Stimulated activated naive CD4-positive, alpha-beta T cell (primary cell): ENCODE measurements around the gene LPCAT3.

Experiments
- DNase-seq, 6 experiments: peaks; one replicate each; lab custom pipeline; 2025; lab: John Stamatoyannopoulos, UW

The LPCAT3 gene

DNA sequence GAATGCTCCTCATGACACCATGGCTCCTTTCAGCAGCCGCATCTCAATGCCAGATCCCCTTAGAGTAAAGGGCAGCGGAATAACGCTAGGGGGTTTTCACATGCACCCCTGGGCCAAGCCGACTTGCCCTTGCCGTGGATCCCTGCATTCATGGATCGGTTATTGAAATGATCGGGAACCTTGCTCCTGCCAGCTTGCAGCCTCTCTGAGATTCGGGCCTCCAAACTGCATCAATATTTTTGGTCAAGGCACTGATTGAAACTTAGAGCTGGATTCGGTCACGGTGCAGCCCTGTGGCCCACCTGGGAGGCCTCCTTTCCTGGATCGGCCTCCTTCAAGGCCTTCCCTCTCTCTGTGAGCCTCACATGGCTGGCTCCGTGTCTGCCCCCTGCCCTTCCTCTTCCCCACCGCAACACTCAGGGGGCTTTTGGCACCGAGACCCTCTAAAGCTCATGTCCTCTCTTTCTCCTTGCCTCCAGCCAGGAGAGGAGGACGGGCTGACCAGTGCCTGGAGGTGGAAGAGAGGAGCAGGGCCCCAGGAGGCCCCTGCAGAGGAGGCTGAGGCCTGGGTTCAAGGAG, 65.3 kb downstream of the LPCAT3 start:
- peak in 2 of 6 experiments; percentile 28 to 49 for DNase-seq

DNA sequence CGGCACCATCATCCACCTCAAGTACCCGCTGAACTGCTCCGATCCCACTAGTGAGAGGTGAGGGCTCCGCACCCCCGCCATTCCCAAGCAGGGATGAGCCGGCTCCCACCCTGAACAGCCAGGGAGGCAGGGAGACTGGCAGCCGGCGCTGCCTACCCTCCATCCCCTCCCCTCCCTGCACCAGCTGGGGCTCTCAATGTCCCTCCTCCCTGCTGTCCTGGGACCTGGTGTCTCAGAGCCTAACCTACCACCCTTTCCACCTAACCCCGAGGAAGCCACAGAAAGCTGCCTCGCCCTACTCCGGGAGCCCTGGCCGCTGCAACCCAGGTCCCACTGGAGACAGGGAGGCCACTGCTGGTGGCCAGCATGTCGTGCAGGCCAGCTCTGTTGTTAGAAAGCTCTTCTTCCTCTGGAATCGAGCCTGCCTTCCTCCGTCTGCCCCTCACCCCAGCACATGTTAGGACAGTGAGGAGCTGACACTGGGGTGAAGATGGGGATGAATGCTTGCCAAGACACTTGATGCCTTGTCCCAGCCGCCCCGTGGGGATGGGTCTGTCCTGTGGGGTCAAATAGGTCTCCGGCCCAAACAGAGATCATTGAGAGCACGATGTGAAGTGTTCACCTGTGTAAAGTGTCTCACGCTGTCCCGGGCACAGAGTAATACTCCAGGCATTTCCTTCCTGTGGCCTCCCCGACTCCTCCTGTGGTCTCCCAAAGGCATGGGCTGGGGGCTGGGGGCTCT, 66.0 kb downstream of the LPCAT3 start:
- DNase-seq = peak in 3 of 6 experiments; percentile 29 to 35 (median 31)

DNA sequence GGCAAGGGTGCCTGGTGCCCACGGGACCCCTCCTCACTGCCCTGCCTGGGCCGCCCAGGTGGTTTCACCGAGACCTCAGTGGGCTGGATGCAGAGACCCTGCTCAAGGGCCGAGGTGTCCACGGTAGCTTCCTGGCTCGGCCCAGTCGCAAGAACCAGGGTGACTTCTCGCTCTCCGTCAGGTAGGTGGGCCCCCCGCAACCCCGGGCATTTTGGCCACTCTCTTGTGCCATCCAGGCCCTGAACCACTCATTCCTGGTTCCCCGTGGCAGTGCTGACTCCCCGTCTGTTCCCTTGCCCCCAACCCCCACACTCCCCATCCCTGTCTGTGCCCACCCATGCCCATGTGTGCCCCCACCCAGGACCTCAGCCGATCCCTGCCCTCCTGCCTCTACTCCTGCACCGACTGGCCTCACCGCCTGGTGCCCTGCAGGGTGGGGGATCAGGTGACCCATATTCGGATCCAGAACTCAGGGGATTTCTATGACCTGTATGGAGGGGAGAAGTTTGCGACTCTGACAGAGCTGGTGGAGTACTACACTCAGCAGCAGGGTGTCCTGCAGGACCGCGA, 66.6 kb downstream of the LPCAT3 start:
- DNase-seq = peak in 2 of 6 experiments; percentile 37 to 43

DNA sequence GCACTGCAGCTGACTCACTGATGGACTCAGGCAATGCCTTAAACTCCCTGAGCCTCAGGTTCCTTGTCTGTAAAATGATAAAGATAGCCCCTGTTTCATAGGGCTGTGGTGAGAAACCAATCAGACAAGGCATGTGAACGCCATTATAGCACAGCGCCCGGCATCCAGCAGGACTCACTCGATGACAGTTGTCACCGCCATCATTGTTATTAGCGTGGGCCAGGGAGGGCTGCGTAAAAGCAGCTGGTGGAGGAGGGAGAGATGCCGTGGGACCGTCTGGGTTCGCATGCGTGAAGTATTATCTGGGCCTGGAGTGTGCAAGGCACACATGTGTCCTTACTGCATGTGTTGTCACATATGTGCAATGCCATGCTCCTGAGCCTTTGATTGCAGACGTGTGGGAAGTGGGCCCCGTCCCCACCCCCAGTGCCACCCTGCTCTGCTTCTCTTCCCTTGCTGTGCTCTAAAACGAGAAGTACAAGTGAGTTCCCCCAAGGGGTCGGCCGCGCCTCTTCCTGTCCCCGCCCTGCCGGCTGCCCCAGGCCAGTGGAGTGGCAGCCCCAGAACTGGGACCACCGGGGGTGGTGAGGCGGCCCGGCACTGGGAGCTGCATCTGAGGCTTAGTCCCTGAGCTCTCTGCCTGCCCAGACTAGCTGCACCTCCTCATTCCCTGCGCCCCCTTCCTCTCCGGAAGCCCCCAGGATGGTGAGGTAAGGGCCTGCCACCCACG, 67.3 kb downstream of the LPCAT3 start, which contains the start of gene PTPN6:
PTPN6 (plus strand) TSS at position 546 of the 730 bp plus-strand sequence; CDS start at position 703, 157 bp downstream.
- DNase-seq = peak; percentile 42 to 60 (median 47)

DNA sequence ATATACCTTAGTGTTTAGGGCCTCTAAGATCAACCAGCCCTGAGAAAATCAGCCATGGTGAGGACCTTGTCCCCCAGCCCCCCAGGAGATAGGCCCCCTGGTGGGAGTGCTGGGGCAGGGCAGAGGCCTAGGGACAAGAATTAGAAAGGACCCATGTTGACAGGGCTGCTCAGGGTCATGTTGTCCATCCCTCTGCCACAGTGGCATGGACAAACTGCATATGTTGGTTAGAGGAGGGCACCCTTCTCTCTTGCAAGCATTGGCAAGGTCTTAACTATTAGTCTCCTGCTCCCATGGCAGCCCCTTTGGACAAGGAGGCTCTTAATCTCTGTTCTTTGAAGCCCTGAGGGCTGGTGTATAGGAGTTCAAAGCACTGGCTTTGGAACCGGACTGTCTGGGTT, 67.9 kb downstream of the LPCAT3 start:
- DNase-seq = peak in 3 of 6 experiments; percentile 27 to 44 (median 31)

DNA sequence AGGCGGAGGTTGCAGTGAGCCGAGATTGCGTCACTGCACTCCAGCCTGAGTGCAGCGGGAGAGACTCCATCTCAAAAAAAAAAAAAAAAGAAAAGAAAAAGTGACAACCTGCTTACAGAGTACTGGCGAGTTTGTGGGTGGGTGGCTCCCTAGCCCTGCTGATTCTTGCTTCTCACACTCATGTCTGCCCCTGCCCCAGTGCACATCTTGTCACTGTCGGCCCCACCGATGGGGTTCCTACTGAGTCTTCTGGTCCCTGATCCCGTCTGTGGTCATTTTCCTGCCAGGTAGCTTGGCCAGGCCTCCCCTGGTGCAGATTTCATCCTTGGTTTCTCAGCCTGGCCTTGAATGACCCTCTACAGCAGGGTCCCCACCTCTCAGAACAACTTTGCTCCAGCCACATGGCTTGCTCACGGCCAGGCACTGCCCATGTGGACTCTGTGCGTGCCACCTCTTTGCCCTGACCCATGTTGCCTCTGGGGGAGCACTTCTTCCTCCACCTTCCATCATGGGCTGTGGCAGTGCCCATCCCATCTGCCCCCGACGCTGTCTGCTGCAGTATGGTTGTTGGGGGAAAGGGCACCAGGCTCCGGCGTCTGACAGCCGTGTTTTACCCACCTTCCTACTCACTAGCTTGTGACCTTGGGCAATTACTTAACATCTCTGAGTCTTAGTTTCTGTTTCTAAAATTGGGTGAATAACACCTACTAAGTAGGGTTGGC, 69.2 kb downstream of the LPCAT3 start:
- DNase-seq = peak in 2 of 6 experiments; percentile 11 to 25

DNA sequence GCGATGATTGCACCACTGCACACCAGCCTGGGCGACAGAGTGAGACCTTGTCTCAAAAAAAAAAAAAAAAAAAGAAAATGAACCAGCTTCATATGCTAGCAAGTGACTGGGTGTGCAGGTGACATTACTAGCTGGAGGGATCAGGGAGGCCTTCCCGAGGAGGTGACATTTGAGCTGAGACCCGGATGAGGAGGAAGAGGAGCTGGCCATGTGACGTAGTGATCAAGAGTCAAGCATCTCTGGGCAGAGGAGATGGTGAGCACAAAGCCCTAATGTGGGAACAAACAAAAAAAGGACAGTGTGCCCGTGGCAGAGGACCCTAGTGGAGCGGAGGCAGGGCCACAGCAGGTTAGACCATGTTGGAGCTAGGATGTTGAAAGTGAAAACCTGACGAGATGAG, 70.7 kb downstream of the LPCAT3 start:
- DNase-seq = no peak

DNA sequence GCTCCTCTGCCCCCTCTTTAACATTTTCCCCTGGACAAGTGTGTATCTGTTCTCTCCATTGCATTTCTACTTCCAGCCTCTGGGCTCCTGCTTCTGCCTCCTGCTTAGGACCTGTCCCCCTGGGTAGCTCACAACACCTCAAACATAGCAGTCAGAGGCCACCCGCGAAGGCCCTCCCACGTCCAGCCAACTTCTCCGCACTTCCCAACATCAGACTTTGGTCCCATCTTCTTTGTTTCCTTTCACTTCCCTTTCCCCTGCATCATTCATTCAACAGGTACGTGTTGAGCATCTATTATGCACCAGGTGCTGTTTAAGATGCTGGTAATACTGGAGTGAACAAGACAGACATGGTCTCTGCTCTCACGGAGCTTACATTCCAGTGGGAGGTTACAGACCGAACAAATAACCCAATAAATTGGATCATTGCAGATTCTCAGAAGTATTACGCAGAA, 71.3 kb downstream of the LPCAT3 start:
- DNase-seq = peak in 2 of 6 experiments; percentile 43 to 47

DNA sequence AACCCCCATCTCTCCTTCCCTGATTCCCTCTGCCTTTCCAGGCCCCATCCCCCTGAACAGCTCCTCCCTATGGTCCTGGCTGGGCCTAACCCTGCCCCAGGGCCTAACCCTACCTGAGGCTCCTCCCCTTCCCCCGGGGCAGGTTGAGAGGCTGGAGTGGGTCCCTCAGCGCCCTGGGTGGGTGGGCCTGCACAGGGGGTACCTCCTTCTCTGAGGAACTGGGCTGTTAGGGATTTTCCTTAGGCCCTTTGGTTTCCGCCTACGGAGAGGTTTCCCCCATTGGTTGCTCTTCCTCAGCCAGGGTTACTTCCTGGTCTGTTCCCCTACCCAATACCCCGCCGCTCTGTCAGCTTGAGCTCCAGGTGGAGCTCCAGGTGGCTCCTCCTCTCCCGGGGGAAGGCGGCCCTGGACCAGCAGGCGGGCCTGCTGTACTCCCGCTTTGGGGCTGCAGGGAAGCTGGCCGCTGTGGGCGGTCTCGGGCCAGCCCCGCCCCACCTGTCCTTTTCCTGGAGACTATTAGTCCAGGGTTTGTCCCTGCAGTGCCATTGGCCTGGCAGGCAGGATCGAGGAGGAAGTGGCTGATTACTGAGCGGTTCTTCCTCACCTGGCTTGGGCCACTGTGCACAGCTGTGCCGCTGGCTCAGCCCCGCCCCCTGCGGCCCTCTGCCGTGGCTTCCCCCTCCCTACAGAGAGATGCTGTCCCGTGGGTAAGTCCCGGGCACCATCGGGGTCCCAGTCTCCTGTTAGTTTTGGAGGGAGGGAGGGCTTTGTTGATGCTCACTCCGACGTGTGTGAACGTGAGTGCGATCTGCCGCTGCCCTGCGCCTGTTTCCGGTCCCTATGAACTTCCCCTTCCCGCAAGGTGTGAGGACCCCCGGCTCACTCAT, 72.0 kb downstream of the LPCAT3 start:
- peak; percentile 35 to 72 (median 60) for DNase-seq

DNA sequence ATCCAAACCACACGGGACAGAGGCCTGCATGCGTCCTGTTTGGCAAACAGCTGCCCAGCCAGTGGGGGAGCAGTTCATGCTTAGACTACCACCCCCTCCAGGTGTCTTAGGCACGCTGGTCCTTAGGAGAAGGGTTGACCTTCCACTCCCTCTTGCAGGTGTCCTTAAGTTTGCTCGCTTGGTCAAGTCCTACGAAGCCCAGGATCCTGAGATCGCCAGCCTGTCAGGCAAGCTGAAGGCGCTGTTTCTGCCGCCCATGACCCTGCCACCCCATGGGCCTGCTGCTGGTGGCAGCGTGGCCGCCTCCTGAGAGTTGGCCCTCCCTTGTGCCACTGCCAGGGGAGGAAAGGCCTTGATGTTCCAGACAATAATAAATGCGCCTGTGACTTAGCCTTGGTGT, 72.7 kb downstream of the LPCAT3 start:
- no peak for DNase-seq

DNA sequence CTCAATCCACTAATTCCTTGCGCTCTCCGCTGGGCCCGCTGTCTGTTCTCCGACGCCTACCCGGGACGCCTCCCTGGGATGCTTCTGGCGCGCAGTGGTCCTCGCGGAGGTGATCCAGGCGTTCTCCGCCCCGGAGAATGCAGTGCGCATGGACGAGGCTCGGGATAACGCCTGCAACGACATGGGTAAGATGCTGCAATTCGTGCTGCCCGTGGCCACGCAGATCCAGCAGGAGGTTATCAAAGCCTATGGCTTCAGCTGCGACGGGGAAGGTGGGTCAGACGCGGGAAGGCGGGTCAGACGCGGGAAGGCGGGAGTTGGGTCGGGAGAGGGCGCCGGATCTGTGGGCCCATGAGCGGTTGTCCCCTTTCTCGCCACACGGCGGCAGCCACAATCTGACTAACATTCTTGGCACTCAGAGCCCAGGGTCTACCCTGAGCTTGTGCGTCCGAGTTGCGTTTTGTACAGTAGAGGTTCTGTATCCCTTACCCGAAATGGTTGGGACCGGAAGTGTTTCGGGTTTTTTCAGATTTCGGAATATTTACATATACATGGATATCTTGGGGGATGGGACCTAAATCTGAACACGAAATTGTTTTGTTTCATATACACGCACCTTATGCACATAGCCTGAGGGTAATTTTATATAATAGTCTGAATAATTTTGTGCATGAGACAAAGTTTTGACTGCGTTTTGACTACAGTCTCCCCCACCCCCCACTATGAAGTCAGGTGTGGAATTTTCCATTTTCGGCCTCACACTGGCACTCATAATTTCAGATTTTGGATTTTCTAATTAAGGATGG, 73.7 kb downstream of the LPCAT3 start:
- peak; percentile 78 to 87 (median 80) for DNase-seq

DNA sequence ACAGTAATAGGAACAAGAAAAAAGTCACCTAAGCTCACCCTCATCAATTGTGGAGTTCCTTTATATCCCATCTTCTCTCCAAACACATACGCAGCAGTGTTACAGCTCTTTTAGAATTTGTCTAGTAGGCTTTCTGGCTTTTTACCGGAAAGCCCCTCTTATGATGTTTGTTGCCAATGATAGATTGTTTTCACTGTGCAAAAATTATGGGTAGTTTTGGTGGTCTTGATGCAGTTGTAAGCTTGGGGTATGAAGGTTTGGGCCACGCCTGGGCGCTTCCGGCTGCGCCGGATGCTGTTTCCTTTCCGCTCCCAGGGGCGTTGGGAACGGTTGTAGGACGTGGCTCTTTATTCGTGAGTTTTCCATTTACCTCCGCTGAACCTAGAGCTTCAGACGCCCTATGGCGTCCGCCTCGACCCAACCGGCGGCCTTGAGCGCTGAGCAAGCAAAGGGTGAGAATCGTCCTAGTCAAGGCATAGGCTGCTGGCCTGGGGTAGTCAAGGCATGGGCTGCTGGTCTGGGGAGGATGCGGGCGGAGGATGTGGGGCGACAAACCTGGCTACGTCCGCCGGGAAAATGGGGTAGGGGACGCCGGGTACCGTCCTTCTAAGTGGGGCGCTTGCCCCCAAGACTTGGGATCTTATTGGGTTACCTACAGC, 74.4 kb downstream of the LPCAT3 start, which contains the start of the genes C12orf57 and RNU7-1:
C12orf57 (plus strand) TSS at position 301 of the 659 bp plus-strand sequence; CDS start at position 401, 100 bp downstream.
RNU7-1 (plus strand) TSS at position 95 of the 659 bp plus-strand sequence.
- peak; percentile 67 to 93 (median 82) for DNase-seq

DNA sequence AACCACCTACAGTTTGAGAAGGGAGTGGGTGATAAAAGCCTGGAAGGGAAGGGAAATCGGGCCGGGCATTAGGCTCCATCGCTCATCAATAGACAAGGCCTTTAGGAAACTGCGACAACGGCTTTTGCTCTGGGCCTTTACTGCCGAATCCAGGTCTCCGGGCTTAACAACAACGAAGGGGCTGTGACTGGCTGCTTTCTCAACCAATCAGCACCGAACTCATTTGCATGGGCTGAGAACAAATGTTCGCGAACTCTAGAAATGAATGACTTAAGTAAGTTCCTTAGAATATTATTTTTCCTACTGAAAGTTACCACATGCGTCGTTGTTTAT, 74.9 kb downstream of the LPCAT3 start:
- peak in 5 of 6 experiments; percentile 68 to 93 (median 84) for DNase-seq

DNA sequence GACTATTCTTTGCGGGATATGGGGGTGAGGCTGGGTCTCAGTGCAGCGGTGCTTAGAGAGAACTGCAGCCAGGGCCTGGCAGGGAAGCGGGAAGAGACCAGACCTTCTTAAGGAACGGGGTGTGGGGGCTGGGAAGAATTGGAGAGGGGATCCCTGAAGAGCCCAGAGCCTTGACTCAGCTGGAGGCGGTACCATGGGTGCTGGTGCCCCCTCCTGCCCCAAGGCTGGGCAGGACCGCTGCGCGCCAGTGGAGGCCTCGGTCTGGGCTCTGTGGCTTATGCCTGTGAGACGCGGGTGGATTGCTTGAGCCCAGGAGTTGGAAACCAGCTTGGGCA, 76.0 kb downstream of the LPCAT3 start:
- DNase-seq = no peak

DNA sequence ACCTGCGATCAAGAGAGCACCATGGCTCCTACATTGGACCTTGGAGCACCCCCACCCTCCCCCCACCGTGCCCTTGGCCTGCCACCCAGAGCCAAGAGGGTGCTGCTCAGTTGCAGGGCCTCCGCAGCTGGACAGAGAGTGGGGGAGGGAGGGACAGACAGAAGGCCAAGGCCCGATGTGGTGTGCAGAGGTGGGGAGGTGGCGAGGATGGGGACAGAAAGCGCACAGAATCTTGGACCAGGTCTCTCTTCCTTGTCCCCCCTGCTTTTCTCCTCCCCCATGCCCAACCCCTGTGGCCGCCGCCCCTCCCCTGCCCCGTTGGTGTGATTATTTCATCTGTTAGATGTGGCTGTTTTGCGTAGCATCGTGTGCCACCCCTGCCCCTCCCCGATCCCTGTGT, 76.5 kb downstream of the LPCAT3 start:
- DNase-seq = no peak

DNA sequence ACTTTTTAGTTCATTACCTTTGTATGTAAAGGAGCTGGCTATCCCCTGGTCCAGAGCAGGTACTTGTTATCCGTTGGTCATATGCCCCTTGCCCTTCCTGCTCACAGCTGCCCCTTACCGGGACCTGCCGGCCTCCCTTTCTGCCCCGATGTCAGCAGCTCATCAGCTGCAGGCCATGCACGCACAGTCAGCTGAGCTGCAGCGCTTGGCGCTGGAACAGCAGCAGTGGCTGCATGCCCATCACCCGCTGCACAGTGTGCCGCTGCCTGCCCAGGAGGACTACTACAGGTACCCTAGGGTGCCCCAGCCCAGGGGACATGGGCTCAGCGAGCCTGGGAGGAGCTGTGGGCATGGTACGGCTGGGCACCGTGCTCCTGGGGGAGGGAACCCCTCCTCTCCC, 77.0 kb downstream of the LPCAT3 start:
- no peak for DNase-seq

DNA sequence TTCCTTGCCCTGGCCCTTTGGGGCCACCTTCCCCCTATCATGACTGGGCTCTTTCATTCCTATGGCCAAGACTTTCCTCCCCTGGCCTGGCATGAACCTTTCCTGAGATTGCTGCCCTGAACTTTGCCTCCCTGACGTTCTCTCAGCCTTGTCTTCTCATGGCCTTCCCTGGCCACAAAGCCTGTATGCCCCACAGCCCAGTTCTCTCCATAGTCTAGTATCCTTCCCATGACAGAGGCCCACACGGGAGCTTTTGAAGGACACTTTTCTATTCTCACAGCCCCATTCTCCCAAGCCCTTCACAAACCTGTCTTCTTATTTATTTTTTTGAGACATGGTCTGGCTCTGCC, 79.1 kb downstream of the LPCAT3 start:
- DNase-seq = no peak

DNA sequence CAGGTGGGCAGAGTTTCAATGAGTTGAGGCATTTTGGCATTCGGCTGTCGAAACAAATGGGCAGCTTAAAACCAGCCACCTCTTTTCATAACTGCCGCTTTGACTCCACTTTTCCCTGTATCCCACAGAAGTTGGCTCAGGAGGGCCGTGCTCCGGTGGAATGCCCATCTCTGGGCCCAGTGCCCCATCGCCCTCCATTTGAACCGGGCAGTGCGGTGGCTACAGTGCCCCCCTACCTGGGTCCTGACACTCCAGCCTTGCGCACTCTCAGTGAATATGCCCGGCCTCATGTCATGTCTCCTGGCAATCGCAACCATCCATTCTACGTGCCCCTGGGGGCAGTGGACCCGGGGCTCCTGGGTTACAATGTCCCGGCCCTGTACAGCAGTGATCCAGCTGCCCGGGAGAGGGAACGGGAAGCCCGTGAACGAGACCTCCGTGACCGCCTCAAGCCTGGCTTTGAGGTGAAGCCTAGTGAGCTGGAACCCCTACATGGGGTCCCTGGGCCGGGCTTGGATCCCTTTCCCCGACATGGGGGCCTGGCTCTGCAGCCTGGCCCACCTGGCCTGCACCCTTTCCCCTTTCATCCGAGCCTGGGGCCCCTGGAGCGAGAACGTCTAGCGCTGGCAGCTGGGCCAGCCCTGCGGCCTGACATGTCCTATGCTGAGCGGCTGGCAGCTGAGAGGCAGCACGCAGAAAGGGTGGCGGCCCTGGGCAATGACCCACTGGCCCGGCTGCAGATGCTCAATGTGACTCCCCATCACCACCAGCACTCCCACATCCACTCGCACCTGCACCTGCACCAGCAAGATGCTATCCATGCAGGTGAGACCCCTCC, 79.7 kb downstream of the LPCAT3 start:
- no peak for DNase-seq
